Ascending aorta (tissue), 2 donors: ENCODE data around the gene DNER. TPM values are rescaled to one million over a fixed set of nuclear protein-coding genes. Genes with fewer than 3 reads are reported as not detected.

Source experiments
- DNase-seq, 2 donors: peaks; one replicate each; pipeline ENCODE4 v3.0.0-alpha.2; 2019; ENCODE audit warnings: low spot score in 2 of 2
- H3K27ac ChIP-seq, 2 donors: fragments of 200-600 bp; sonication (generic); one replicate each; pipeline ENCODE4 v1.5.1; 2016 to 2017; ENCODE audit warnings: mild to moderate bottlenecking in 1 of 2
- H3K27me3 ChIP-seq: fragments of 200-600 bp; sonication (generic); one replicate; pipeline ENCODE4 v1.5.1; 2017
- H3K36me3 ChIP-seq, 2 donors: fragments of 200-600 bp; sonication (generic); one replicate each; pipeline ENCODE4 v1.5.1; 2016
- H3K4me1 ChIP-seq, 2 donors: fragments of 200-600 bp; sonication (generic); one replicate each; pipeline ENCODE4 v1.5.1; 2016 to 2017; ENCODE audit warnings: mild to moderate bottlenecking in 1 of 2
- H3K4me3 ChIP-seq, 2 donors: fragments of 200-600 bp; sonication (generic); one replicate each; pipeline ENCODE4 v1.5.1; 2016 to 2017; ENCODE audit warnings: mild to moderate bottlenecking in 1 of 2
- H3K9me3 ChIP-seq, 2 donors: fragments of 200-600 bp; sonication (generic); one replicate each; pipeline ENCODE4 v1.5.1; 2016
- CTCF ChIP-seq, 3 experiments: fragments of 200-600 bp in 2 of 3; fragments of 450-650 bp in 1 of 3; sonication (generic) in 2 of 3; IDR thresholded peaks; one replicate each; pipeline ENCODE4 v1.5.1; 2016 to 2019; ENCODE audit warnings: antibody characterized with exemption in 3 of 3, mild to moderate bottlenecking in 1 of 3, moderate library complexity in 1 of 3
- intact Hi-C: fragments of 100-400 bp; cut with DNase I; formaldehyde crosslinking; loops from one replicate; pipeline ENCODE4 v1.15.1; 2023
- total RNA-seq: library from RNA; depleted of rRNA; stranded (reverse); fragments of >200 nt; gene quantifications from one replicate; pipeline ENCODE4 v1.1.0, GENCODE V29; 2016

Gene DNER
- total RNA-seq, 1 donor from 2014 or later, result 1.2 TPM

- no peak for DNase-seq
- intact Hi-C loops, result loop anchor here (10.0 kb wide), 1 partner anchor 1535 kb away; the partner anchor contains the start of gene DAW1
- peaks cover 17 to 56% of the 10 kb centered on the region in 2 donors for H3K4me1 ChIP-seq
- no peaks in the 10 kb centered on the region for H3K27me3 ChIP-seq
- no peak for TF ChIP-seq CTCF (IDR thresholded peaks at IDR 0.05)
- peak overlapping the region in 1 of 2 donors; percentile 52 for H3K4me3 ChIP-seq
- H3K9me3 ChIP-seq, result no peaks in the 10 kb centered on the region
- no peaks in the 10 kb centered on the region for H3K36me3 ChIP-seq
- H3K27ac ChIP-seq, result peak overlapping the region; percentile 90
These were observed 304.6 kb downstream of the DNER start for GRCh38 chr2:229409751-229410181.

- H3K36me3 ChIP-seq, result no peaks in the 10 kb centered on the region
- intact Hi-C loops, result no loop called here
- no peaks in the 10 kb centered on the region for H3K9me3 ChIP-seq
- H3K4me1 ChIP-seq, result peaks cover 17 to 56% of the 10 kb centered on the region in 2 donors
- no peak for DNase-seq
- H3K4me3 ChIP-seq, result peak overlapping the region; percentile 27 to 52
- H3K27me3 ChIP-seq, result no peaks in the 10 kb centered on the region
- no peak for TF ChIP-seq CTCF (IDR thresholded peaks at IDR 0.05)
- H3K27ac ChIP-seq, result peak overlapping the region; percentile 90
These were observed 305.4 kb downstream of the DNER start for GRCh38 chr2:229408962-229409361.

- Histone ChIP-seq H3K27me3 (no peaks in the 10 kb centered on the region), H3K4me1 (peaks cover 17 to 54% of the 10 kb centered on the region in 2 donors), H3K4me3 (peak overlapping the region in 1 of 2 donors; percentile 52), H3K9me3 (no peaks in the 10 kb centered on the region), H3K27ac (peak overlapping the region; percentile 90), H3K36me3 (no peaks in the 10 kb centered on the region)
- TF ChIP-seq CTCF (IDR thresholded peaks at IDR 0.05), result no peak
- intact Hi-C loops, result no loop called here
- DNase-seq, result peak in 1 of 2 donors; percentile 84
These were observed 306.0 kb downstream of the DNER start for GRCh38 chr2:229408356-229408755.

GRCh38 chr2:229407170-229407569 lies 307.2 kb downstream of the DNER start:
- no peaks in the 10 kb centered on the region for H3K9me3 ChIP-seq
- no peak for TF ChIP-seq CTCF (IDR thresholded peaks at IDR 0.05)
- no peaks in the 10 kb centered on the region for H3K36me3 ChIP-seq
- H3K27me3 ChIP-seq, result no peaks in the 10 kb centered on the region
- intact Hi-C loops, result loop anchor here (2.0 kb wide), 1 partner anchor 38 kb away; no protein-coding TSS in a partner anchor
- DNase-seq, result peak; percentile 74 to 88
- H3K4me1 ChIP-seq, result peaks cover 15 to 44% of the 10 kb centered on the region in 2 donors
- peak overlapping the region in 1 of 2 donors; percentile 14 for H3K4me3 ChIP-seq
- peak overlapping the region; percentile 90 for H3K27ac ChIP-seq

- intact Hi-C loops, result loop anchor here (2.0 kb wide), 1 partner anchor 39 kb away; no protein-coding TSS in a partner anchor
- Histone ChIP-seq H3K36me3 (no peaks in the 10 kb centered on the region), H3K4me1 (peaks cover 12 to 38% of the 10 kb centered on the region in 2 donors), H3K27ac (peak overlapping the region; percentile 90), H3K9me3 (no peaks in the 10 kb centered on the region), H3K27me3 (no peaks in the 10 kb centered on the region), H3K4me3 (peak overlapping the region in 1 of 2 donors; percentile 18)
- no peak for DNase-seq
- TF ChIP-seq CTCF (IDR thresholded peaks at IDR 0.05), result no peak
These were observed 308.6 kb downstream of the DNER start for GRCh38 chr2:229405796-229406195.
